Tibial nerve (tissue), 4 donors: Measurements from ENCODE around the gene TMEM26. TPM values are rescaled to one million over a fixed set of nuclear protein-coding genes. Genes with fewer than 3 reads are reported as not detected.
A peak's percentile ranks its signal among the peaks of the same experiment; 100 is the strongest.

Experiments
- DNase-seq, 2 donors: peaks; one replicate each; pipeline ENCODE4 v3.0.0-alpha.2; 2019; ENCODE audit warnings: low spot score in 2 of 2
- H3K27ac ChIP-seq, 4 donors: fragments of 200-600 bp; sonication (generic) in 3 of 4; one replicate each; pipeline ENCODE4 v1.5.1; 2017 to 2019; ENCODE audit warnings: mild to moderate bottlenecking in 1 of 4
- H3K27me3 ChIP-seq, 2 donors: fragments of 200-600 bp; sonication (generic) in 1 of 2; one replicate each; pipeline versions ENCODE4 v1.5.1 to v1.6.0; 2017 to 2019
- H3K36me3 ChIP-seq, 3 donors: fragments of 200-600 bp; sonication (generic); one replicate each; pipeline ENCODE4 v1.5.1; 2018 to 2019
- H3K4me1 ChIP-seq, 4 donors: fragments of 200-600 bp; sonication (generic) in 3 of 4; one replicate each; pipeline ENCODE4 v1.5.1; 2017 to 2019
- H3K4me3 ChIP-seq, 4 donors: fragments of 200-600 bp; sonication (generic) in 3 of 4; one replicate each; pipeline ENCODE4 v1.5.1; 2017 to 2019; ENCODE audit warnings: mild to moderate bottlenecking in 1 of 4, moderate library complexity in 1 of 4
- H3K9me3 ChIP-seq, 4 donors: fragments of 200-600 bp; sonication (generic) in 3 of 4; one replicate each; pipeline ENCODE4 v1.5.1; 2017 to 2019
- EP300 ChIP-seq, 2 donors: sonication (generic); formaldehyde crosslinking; IDR thresholded peaks; one replicate each; pipeline ENCODE4 v1.6.1; 2017; ENCODE audit warnings: antibody characterized with exemption in 2 of 2, mild to moderate bottlenecking in 1 of 2
- POLR2A ChIP-seq, 2 donors: fragments of 450-650 bp; IDR thresholded peaks; one replicate each; pipeline ENCODE4 v1.6.1; 2017; ENCODE audit warnings: antibody characterized with exemption in 2 of 2, mild to moderate bottlenecking in 2 of 2, moderate library complexity in 2 of 2
- WGBS, 2 donors: methylation state at CpG; one replicate each; pipeline ENCODE4 v1.1.5; 2018; 5-methylcytosine and 5-hydroxymethylcytosine counted together
- total RNA-seq, 4 donors: library from RNA; depleted of rRNA; stranded (reverse); fragments of >200 nt; gene quantifications; one replicate each; pipeline ENCODE4 v1.1.0, GENCODE V29; 2016
- TF ChIP-seq, protein P1 (sequence below), 5 experiments: fragments of 200-600 bp in 3 of 5; fragments of 450-650 bp in 2 of 5; sonication (generic) in 3 of 5; IDR thresholded peaks; one replicate each; pipeline ENCODE4 v1.5.1; 2016 to 2019; ENCODE audit warnings: antibody characterized with exemption in 5 of 5, mild to moderate bottlenecking in 3 of 5, moderate library complexity in 2 of 5

TMEM26 gene
- total RNA-seq: under 1 TPM in 1 of 4 donors, not detected in 3; 0.22 TPM

DNA sequence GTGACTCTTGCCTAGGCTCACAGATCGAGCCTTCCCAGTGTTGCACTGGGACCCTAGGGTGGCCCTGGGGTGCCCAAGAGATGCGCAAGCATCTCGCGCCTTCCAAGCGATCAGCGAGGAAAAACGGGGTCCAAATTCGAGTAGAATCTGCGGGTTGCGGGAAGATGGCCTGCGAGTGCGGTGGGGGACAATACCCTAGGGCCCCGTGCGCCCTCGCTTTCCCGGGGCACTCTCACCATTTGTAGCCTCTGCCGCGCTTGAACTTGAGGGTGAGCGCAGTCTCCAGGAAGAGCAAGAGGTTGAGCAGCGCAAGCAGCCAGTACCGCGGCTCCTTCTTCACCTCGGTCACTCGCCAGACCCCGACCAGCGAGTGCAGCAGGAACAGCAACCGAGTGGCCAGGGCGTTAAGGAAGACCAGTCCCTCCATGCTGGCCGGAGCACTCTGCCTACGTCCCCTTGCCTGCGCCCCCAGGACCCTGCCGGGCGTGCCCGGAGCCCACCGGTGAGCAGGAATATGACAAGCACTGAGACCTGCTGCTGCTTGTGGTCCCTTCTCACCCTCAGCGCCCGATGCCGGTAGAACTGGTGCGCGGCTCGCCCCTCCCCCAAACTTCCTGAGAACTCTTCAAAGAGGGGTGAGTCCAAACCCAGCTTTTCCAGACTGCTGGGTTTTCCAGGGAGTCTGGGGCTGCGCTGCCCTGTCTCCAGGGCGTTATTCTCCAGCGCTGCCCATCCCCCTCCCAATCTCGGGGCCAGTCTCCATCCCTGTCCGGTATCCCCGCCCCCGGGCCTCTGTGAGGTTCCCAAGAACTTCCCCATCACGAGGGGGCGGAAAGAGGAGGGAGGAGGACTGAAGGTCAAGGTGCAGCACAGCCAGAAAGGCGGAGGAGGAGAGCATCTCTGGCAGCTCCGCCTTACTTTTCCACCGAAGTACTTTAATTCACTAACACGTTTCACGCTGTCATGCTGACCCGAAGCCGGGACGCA, at the start of gene TMEM26:
Gene TMEM26, minus strand, starts transcription at position 727 of the 987 bp plus-strand sequence. Its CDS starts 300 bp downstream, at position 427.
- peak within 1 kb of the TSS in 1 of 4 donors; percentile 43 for H3K27ac ChIP-seq
- H3K4me3 ChIP-seq: peak within 1 kb of the TSS; percentile 22 to 52 (median 38)
- 3 to 4% methylated on average over 46 to 52 of the region's 58 CpGs for WGBS, 2 donors
- no peaks in the 10 kb centered on the region for H3K36me3 ChIP-seq
- no peak for DNase-seq
- peaks cover 0 to 18% (median 5%) of the 10 kb centered on the region in 4 donors for H3K4me1 ChIP-seq
- TF ChIP-seq POLR2A (IDR thresholded peaks at IDR 0.05) (no peak), EP300 (IDR thresholded peaks at IDR 0.05) (no peak)
- TF ChIP-seq, protein P1, sequence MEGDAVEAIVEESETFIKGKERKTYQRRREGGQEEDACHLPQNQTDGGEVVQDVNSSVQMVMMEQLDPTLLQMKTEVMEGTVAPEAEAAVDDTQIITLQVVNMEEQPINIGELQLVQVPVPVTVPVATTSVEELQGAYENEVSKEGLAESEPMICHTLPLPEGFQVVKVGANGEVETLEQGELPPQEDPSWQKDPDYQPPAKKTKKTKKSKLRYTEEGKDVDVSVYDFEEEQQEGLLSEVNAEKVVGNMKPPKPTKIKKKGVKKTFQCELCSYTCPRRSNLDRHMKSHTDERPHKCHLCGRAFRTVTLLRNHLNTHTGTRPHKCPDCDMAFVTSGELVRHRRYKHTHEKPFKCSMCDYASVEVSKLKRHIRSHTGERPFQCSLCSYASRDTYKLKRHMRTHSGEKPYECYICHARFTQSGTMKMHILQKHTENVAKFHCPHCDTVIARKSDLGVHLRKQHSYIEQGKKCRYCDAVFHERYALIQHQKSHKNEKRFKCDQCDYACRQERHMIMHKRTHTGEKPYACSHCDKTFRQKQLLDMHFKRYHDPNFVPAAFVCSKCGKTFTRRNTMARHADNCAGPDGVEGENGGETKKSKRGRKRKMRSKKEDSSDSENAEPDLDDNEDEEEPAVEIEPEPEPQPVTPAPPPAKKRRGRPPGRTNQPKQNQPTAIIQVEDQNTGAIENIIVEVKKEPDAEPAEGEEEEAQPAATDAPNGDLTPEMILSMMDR (IDR thresholded peaks at IDR 0.05): no peak
- H3K27me3 ChIP-seq: peaks cover 0 to 16% of the 10 kb centered on the region in 2 donors
- no peaks in the 10 kb centered on the region for H3K9me3 ChIP-seq

- TF ChIP-seq, protein P1 (IDR thresholded peaks at IDR 0.05): no peak
- no peak for TF ChIP-seq POLR2A (IDR thresholded peaks at IDR 0.05)
- TF ChIP-seq EP300 (IDR thresholded peaks at IDR 0.05): no peak
- no peak overlapping the region for H3K4me3 ChIP-seq
- no peaks in the 10 kb centered on the region for H3K4me1 ChIP-seq
- no peak overlapping the region for H3K27ac ChIP-seq
- no peaks in the 10 kb centered on the region for H3K36me3 ChIP-seq
- no peaks in the 10 kb centered on the region for H3K9me3 ChIP-seq
- DNase-seq: no peak
- no peaks in the 10 kb centered on the region for H3K27me3 ChIP-seq
Measured at GRCh38 chr10:61500460-61500859, 47.3 kb upstream of the TMEM26 start.

DNA sequence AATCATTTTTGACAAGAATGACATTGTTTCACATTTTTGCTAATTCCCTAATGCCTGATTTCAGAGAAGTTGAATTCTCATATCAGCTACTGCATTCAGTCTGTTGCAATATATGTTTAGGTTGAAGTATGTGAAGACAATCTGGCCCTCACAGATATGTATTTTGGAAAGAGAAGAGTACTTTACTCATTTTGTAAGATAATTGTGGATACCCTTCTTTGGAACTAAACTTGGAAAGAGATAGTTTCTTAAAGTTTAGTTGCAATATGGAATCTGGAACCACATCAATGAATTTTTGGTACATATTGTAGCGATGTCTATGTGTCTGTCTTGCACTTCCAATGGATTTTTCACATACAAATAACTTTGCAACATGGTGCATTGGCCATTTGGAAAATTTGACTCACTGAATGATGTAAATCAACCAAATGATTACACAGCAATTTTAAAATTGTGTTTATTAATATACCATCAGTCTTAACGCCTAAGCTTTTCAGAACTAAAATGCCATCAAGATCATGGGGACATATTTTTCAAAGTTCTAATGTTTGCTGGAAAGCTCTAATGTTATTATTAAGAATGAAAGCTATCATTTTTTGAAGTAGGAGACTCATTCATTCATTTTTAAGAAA, 39.3 kb upstream of the TMEM26 start:
- no peak overlapping the region for H3K4me3 ChIP-seq
- H3K27ac ChIP-seq: no peak overlapping the region
- no peaks in the 10 kb centered on the region for H3K36me3 ChIP-seq
- no peaks in the 10 kb centered on the region for H3K27me3 ChIP-seq
- no peak for DNase-seq
- H3K4me1 ChIP-seq: no peaks in the 10 kb centered on the region
- no peaks in the 10 kb centered on the region for H3K9me3 ChIP-seq
- TF ChIP-seq EP300 (IDR thresholded peaks at IDR 0.05) (no peak), POLR2A (IDR thresholded peaks at IDR 0.05) (no peak)
- TF ChIP-seq, protein P1 (IDR thresholded peaks at IDR 0.05): no peak
- WGBS, 2 donors: 97 to 98% methylated on average over 2 of the region's 2 CpGs

DNA sequence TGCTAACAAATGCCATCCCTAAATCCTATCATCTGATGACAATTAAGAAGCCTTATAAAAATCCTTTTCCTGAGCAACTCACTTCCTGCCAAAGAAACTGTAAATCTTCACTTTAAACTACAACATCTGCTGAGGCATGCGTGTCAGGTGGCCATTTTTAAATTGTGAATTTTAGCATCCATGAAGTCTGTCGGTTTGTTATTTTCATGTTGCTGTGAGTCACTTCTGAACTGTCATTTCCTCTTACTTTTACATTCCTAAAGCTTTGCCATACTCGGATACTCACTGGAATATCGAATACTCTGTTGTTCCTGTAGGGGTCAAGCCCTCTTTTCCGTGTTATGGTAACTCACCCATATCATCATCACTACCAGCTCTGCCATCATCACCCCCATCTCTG, 34.3 kb upstream of the TMEM26 start:
- H3K9me3 ChIP-seq: no peaks in the 10 kb centered on the region
- H3K36me3 ChIP-seq: no peaks in the 10 kb centered on the region
- no peak overlapping the region for H3K27ac ChIP-seq
- H3K4me1 ChIP-seq: peaks cover 0 to 14% (median 0%) of the 10 kb centered on the region in 4 donors
- H3K4me3 ChIP-seq: no peak overlapping the region
- TF ChIP-seq, protein P1 (IDR thresholded peaks at IDR 0.05): no peak
- TF ChIP-seq EP300 (IDR thresholded peaks at IDR 0.05): no peak
- TF ChIP-seq POLR2A (IDR thresholded peaks at IDR 0.05): no peak
- 76 to 82% methylated on average over 5 of the region's 5 CpGs for WGBS, 2 donors
- no peak for DNase-seq
- H3K27me3 ChIP-seq: no peaks in the 10 kb centered on the region
